HL-60 (cell line): Measurements from ENCODE around the gene NEFH.

Source experiments
- DNase-seq, 2 experiments: peaks; one replicate each; pipeline ENCODE4 v3.0.0-alpha.2; 2010 to 2020; ENCODE audit warnings: low read depth in 1 of 2, low spot score in 1 of 2
- H3K27ac ChIP-seq: fragments of 250-450 bp; sonication (Bioruptor Pico); replicated peaks from 2 replicates; pipeline ENCODE4 v1.5.1; 2020; ENCODE audit warnings: mild to moderate bottlenecking, moderate library complexity
- H3K27me3 ChIP-seq: fragments of 250-450 bp; sonication (Bioruptor Pico); 2 replicates; pipeline ENCODE4 v1.5.1; 2021; ENCODE audit warnings: mild to moderate bottlenecking, moderate library complexity; ENCODE audit not compliant: insufficient read depth, poor library complexity, severe bottlenecking
- H3K4me3 ChIP-seq: replicated peaks from 2 replicates; pipeline ENCODE4 v1.5.1; 2011; ENCODE audit warnings: mild to moderate bottlenecking, control low read depth, low read length; ENCODE audit not compliant: insufficient read depth
- CTCF ChIP-seq: IDR thresholded peaks from one replicate; pipeline ENCODE4 v1.5.1; 2011; ENCODE audit warnings: low read length, control low read depth, inconsistent platforms; ENCODE audit not compliant: insufficient read depth
- GABPA ChIP-seq: IDR thresholded peaks from 2 replicates; pipeline ENCODE4 v1.6.1; 2012; ENCODE audit warnings: low read depth
- POLR2AphosphoS5 ChIP-seq: IDR thresholded peaks from 2 replicates; pipeline ENCODE4 v1.6.1; 2012; ENCODE audit warnings: low read depth
- REST ChIP-seq: IDR thresholded peaks from 2 replicates; pipeline ENCODE4 v1.6.1; 2012; ENCODE audit warnings: low read depth; ENCODE audit not compliant: insufficient replicate concordance
- SPI1 ChIP-seq: IDR thresholded peaks from 2 replicates; pipeline ENCODE4 v1.6.1; 2012; ENCODE audit warnings: low read depth, mild to moderate bottlenecking, borderline replicate concordance

NEFH gene

GRCh38 chr22:29451863-29452262 is 28.2 kb upstream of the NEFH start:
- no peak overlapping the region for H3K4me3 ChIP-seq
- H3K27ac ChIP-seq = no peak overlapping the region
- TF ChIP-seq CTCF (no peak), REST (no peak), GABPA (no peak), SPI1 (no peak), POLR2AphosphoS5 (no peak)
- H3K27me3 ChIP-seq = no peaks in the 10 kb centered on the region
- no peak for DNase-seq

- H3K27ac ChIP-seq = no peak overlapping the region
- H3K27me3 ChIP-seq = no peaks in the 10 kb centered on the region
- TF ChIP-seq SPI1 (no peak), POLR2AphosphoS5 (no peak), GABPA (no peak), CTCF (no peak), REST (no peak)
- no peak for DNase-seq
- no peak overlapping the region for H3K4me3 ChIP-seq
Observed at GRCh38 chr22:29454276-29454675, 25.7 kb upstream of the NEFH start.

GRCh38 chr22:29456211-29456671 is 23.8 kb upstream of the NEFH start:
- no peak for DNase-seq

More at GRCh38 chr22:29456211-29456671, 23.8 kb upstream of the NEFH start:
- no peak for TF ChIP-seq CTCF
- no peak for TF ChIP-seq GABPA
- TF ChIP-seq POLR2AphosphoS5 = no peak
- no peak for TF ChIP-seq REST
- TF ChIP-seq SPI1 = no peak
- H3K27me3 ChIP-seq = no peaks in the 10 kb centered on the region
- H3K4me3 ChIP-seq = no peak overlapping the region
- H3K27ac ChIP-seq = no peak overlapping the region
